ENCODE results near the gene ACAT1.

ACAT1 gene

GRCh38 chr11:108170184-108170583 lies 48.8 kb downstream of the ACAT1 start:
- H3K27me3 ChIP-seq (ENCODE audit: low read length) = no peaks in the 10 kb centered on the region
- no peaks in the 10 kb centered on the region for H3K9me3 ChIP-seq (ENCODE audit: insufficient read depth, low read length)
- peaks cover 12% of the 10 kb centered on the region for H3F3A ChIP-seq (ENCODE audit: insufficient read depth)
- H4K20me1 ChIP-seq (ENCODE audit: low read depth, low read length) = no peaks in the 10 kb centered on the region
- H3K9ac ChIP-seq (ENCODE audit: low read length) = no peak overlapping the region
- no peaks in the 10 kb centered on the region for H3K9me2 ChIP-seq (replicated peaks; ENCODE audit: insufficient read depth, low read length)
- H3K4me3 ChIP-seq (ENCODE audit: insufficient read depth, low read length, poor library complexity, severe bottlenecking) = no peak overlapping the region
- H2AFZ ChIP-seq (ENCODE audit: low read depth, low read length, severe bottlenecking) = no peak overlapping the region
- H3K27ac ChIP-seq (ENCODE audit: low read depth, low read length) = no peak overlapping the region
- no peaks in the 10 kb centered on the region for H3K79me2 ChIP-seq (ENCODE audit: insufficient read depth, low read length)
- peaks cover 44% of the 10 kb centered on the region for H3K36me3 ChIP-seq (ENCODE audit: low read length)
- no peak overlapping the region for H3K4me2 ChIP-seq (ENCODE audit: low read depth, low read length, poor library complexity, severe bottlenecking)
- TF ChIP-seq EZH2phosphoT487 (conservative IDR thresholded peaks at IDR 0.05; ENCODE audit: low read length) (no peak), CTCF (IDR thresholded peaks at IDR 0.05; ENCODE audit: insufficient read depth, low read length, poor library complexity, severe bottlenecking) (no peak)

GRCh38 chr11:108177570-108177969 lies 56.2 kb downstream of the ACAT1 start:
- no peaks in the 10 kb centered on the region for H4K20me1 ChIP-seq (ENCODE audit: low read depth, low read length)
- no peaks in the 10 kb centered on the region for H3K27me3 ChIP-seq (ENCODE audit: low read length)
- H3K36me3 ChIP-seq (ENCODE audit: low read length) = peaks cover 15% of the 10 kb centered on the region
- peak overlapping the region; percentile 74; the same call in 1 of the 2 replicates for H3K27ac ChIP-seq (ENCODE audit: low read depth, low read length)
- TF ChIP-seq EZH2phosphoT487 (conservative IDR thresholded peaks at IDR 0.05; ENCODE audit: low read length) = no peak
- TF ChIP-seq CTCF (IDR thresholded peaks at IDR 0.05; ENCODE audit: insufficient read depth, low read length, poor library complexity, severe bottlenecking) = no peak
- H3K9me2 ChIP-seq (replicated peaks; ENCODE audit: insufficient read depth, low read length) = no peaks in the 10 kb centered on the region
- no peaks in the 10 kb centered on the region for H3K9me3 ChIP-seq (ENCODE audit: insufficient read depth, low read length)
- H3K79me2 ChIP-seq (ENCODE audit: insufficient read depth, low read length) = no peaks in the 10 kb centered on the region
- H3K4me2 ChIP-seq (ENCODE audit: low read depth, low read length, poor library complexity, severe bottlenecking) = peak overlapping the region; percentile 46
- no peak overlapping the region for H2AFZ ChIP-seq (ENCODE audit: low read depth, low read length, severe bottlenecking)
- H3K9ac ChIP-seq (ENCODE audit: low read length) = no peak overlapping the region
- H3F3A ChIP-seq (ENCODE audit: insufficient read depth) = peaks cover 27% of the 10 kb centered on the region
- no peak overlapping the region for H3K4me3 ChIP-seq (ENCODE audit: insufficient read depth, low read length, poor library complexity, severe bottlenecking)

GRCh38 chr11:108193725-108194124 lies 72.4 kb downstream of the ACAT1 start:
- H3K36me3 ChIP-seq (ENCODE audit: low read length) = peaks cover 62% of the 10 kb centered on the region
- H3K4me2 ChIP-seq (ENCODE audit: low read depth, low read length, poor library complexity, severe bottlenecking) = no peak overlapping the region
- no peak for TF ChIP-seq EZH2phosphoT487 (conservative IDR thresholded peaks at IDR 0.05; ENCODE audit: low read length)
- TF ChIP-seq CTCF (IDR thresholded peaks at IDR 0.05; ENCODE audit: insufficient read depth, low read length, poor library complexity, severe bottlenecking) = no peak
- H2AFZ ChIP-seq (ENCODE audit: low read depth, low read length, severe bottlenecking) = no peak overlapping the region
- peaks cover 17% of the 10 kb centered on the region for H3K79me2 ChIP-seq (ENCODE audit: insufficient read depth, low read length)
- no peak overlapping the region for H3K27ac ChIP-seq (ENCODE audit: low read depth, low read length)
- no peak overlapping the region for H3K4me3 ChIP-seq (ENCODE audit: insufficient read depth, low read length, poor library complexity, severe bottlenecking)
- H3K9me3 ChIP-seq (ENCODE audit: insufficient read depth, low read length) = no peaks in the 10 kb centered on the region
- H3K9ac ChIP-seq (ENCODE audit: low read length) = no peak overlapping the region
- 0 out of 2 replicates have a peak, but pooled peaks cover 4% of the 10 kb centered on the region for H3F3A ChIP-seq (ENCODE audit: insufficient read depth)
- peaks cover 6% of the 10 kb centered on the region; the same call in 1 of the 2 replicates for H4K20me1 ChIP-seq (ENCODE audit: low read depth, low read length)
- no peaks in the 10 kb centered on the region for H3K9me2 ChIP-seq (replicated peaks; ENCODE audit: insufficient read depth, low read length)
- no peaks in the 10 kb centered on the region for H3K27me3 ChIP-seq (ENCODE audit: low read length)
